Measurements from ENCODE around the gene TTBK2.
"Not testable (repeated sequence)": the region's sequence is repeated elsewhere in the genome, so short reads cannot be mapped to it uniquely, and the experiment has no call there.

TTBK2 gene

GRCh38 chr15:42948898-42949297 lies 28.3 kb upstream of the TTBK2 start:
- not testable (repeated sequence) for H4K8ac ChIP-seq (ENCODE audit: low read length); H2AFZ ChIP-seq (ENCODE audit: low read depth, low read length); H4K91ac ChIP-seq (ENCODE audit: low read length); H2AK5ac ChIP-seq (ENCODE audit: low read length, severe bottlenecking); H3K27ac ChIP-seq (ENCODE audit: low read length, poor library complexity, severe bottlenecking); H3K79me1 ChIP-seq (replicated peaks; ENCODE audit: low read length, poor library complexity, severe bottlenecking); H2BK15ac ChIP-seq (ENCODE audit: low read depth, poor library complexity, severe bottlenecking); H3K9me3 ChIP-seq (ENCODE audit: control insufficient read depth, low read length); H3K23ac ChIP-seq (ENCODE audit: low read length in 2 of 2); DNase-seq; H3K14ac ChIP-seq (ENCODE audit: low read length in 2 of 2); H3K4me1 ChIP-seq (ENCODE audit: control insufficient read depth, insufficient read depth, low read depth, low read length); H3K4me3 ChIP-seq (ENCODE audit: insufficient read depth in 1 of 2, low read depth in 1 of 2, low read length in 2 of 2); H3K4me2 ChIP-seq (ENCODE audit: low read length, poor library complexity, severe bottlenecking); H3K27me3 ChIP-seq (ENCODE audit: control insufficient read depth in 1 of 2, insufficient read depth in 1 of 2, low read length in 2 of 2); H2BK5ac ChIP-seq (ENCODE audit: low read depth, low read length, poor library complexity, severe bottlenecking); H3K9ac ChIP-seq (ENCODE audit: low read length); H2BK12ac ChIP-seq (ENCODE audit: low read length in 2 of 2); H3K18ac ChIP-seq (ENCODE audit: low read depth in 1 of 2, low read length in 2 of 2); H3K4ac ChIP-seq (ENCODE audit: low read depth in 1 of 2, low read length in 2 of 2); H2BK120ac ChIP-seq (ENCODE audit: low read depth, low read length)
- H3K36me3 ChIP-seq (ENCODE audit: control insufficient read depth in 1 of 2, insufficient read depth in 2 of 2, low read depth in 1 of 2, low read length in 2 of 2) = peaks cover 18 to 73% of the 10 kb centered on the region in 2 experiments
- no CpG with 5 or more reads among the region's 3 CpGs for WGBS

- Histone ChIP-seq H3K36me3 (ENCODE audit: control insufficient read depth in 1 of 2, insufficient read depth in 2 of 2, low read depth in 1 of 2, low read length in 2 of 2) (peaks cover 9 to 25% of the 10 kb centered on the region in 2 experiments), H2AK5ac (ENCODE audit: low read length, severe bottlenecking) (no peak overlapping the region), H3K9me3 (ENCODE audit: control insufficient read depth, low read length) (no peaks in the 10 kb centered on the region), H2BK15ac (ENCODE audit: low read depth, poor library complexity, severe bottlenecking) (no peak overlapping the region), H3K9ac (ENCODE audit: low read length) (no peak overlapping the region), H2BK120ac (ENCODE audit: low read depth, low read length) (no peak overlapping the region), H3K18ac (ENCODE audit: low read depth in 1 of 2, low read length in 2 of 2) (no peak overlapping the region), H3K27me3 (ENCODE audit: control insufficient read depth in 1 of 2, insufficient read depth in 1 of 2, low read length in 2 of 2) (no peaks in the 10 kb centered on the region), H2AFZ (ENCODE audit: low read depth, low read length) (no peak overlapping the region), H3K4ac (ENCODE audit: low read depth in 1 of 2, low read length in 2 of 2) (no peak overlapping the region), H3K27ac (ENCODE audit: low read length, poor library complexity, severe bottlenecking) (no peak overlapping the region), H2BK5ac (ENCODE audit: low read depth, low read length, poor library complexity, severe bottlenecking) (no peak overlapping the region), H3K4me2 (ENCODE audit: low read length, poor library complexity, severe bottlenecking) (no peak overlapping the region), H2BK12ac (ENCODE audit: low read length in 2 of 2) (no peak overlapping the region), H3K79me1 (replicated peaks; ENCODE audit: low read length, poor library complexity, severe bottlenecking) (peaks cover 2% of the 10 kb centered on the region), H4K91ac (ENCODE audit: low read length) (no peak overlapping the region), H3K4me1 (ENCODE audit: control insufficient read depth, insufficient read depth, low read depth, low read length) (no peaks in the 10 kb centered on the region), H3K23ac (ENCODE audit: low read length in 2 of 2) (no peak overlapping the region), H4K8ac (ENCODE audit: low read length) (no peak overlapping the region), H3K14ac (ENCODE audit: low read length in 2 of 2) (no peak overlapping the region), H3K4me3 (ENCODE audit: insufficient read depth in 1 of 2, low read depth in 1 of 2, low read length in 2 of 2) (no peak overlapping the region)
- no peak for DNase-seq
- WGBS = 73% methylated on average over 1 of the region's 1 CpG
Observed at GRCh38 chr15:42940527-42940926, 19.9 kb upstream of the TTBK2 start.

GRCh38 chr15:42939841-42940240 lies 19.3 kb upstream of the TTBK2 start:
- no peak overlapping the region for H3K27ac ChIP-seq (ENCODE audit: low read length, poor library complexity, severe bottlenecking)
- H3K4ac ChIP-seq (ENCODE audit: low read depth in 1 of 2, low read length in 2 of 2) = no peak overlapping the region
- H3K79me1 ChIP-seq (replicated peaks; ENCODE audit: low read length, poor library complexity, severe bottlenecking) = peaks cover 1% of the 10 kb centered on the region
- H2BK15ac ChIP-seq (ENCODE audit: low read depth, poor library complexity, severe bottlenecking) = no peak overlapping the region
- no peak overlapping the region for H4K8ac ChIP-seq (ENCODE audit: low read length)
- no peak overlapping the region for H2AK5ac ChIP-seq (ENCODE audit: low read length, severe bottlenecking)
- H3K4me2 ChIP-seq (ENCODE audit: low read length, poor library complexity, severe bottlenecking) = no peak overlapping the region
- H3K27me3 ChIP-seq (ENCODE audit: control insufficient read depth in 1 of 2, insufficient read depth in 1 of 2, low read length in 2 of 2) = no peaks in the 10 kb centered on the region
- no peak for DNase-seq
- H3K23ac ChIP-seq (ENCODE audit: low read length in 2 of 2) = no peak overlapping the region
- no peaks in the 10 kb centered on the region for H3K9me3 ChIP-seq (ENCODE audit: control insufficient read depth, low read length)
- H3K18ac ChIP-seq (ENCODE audit: low read depth in 1 of 2, low read length in 2 of 2) = no peak overlapping the region
- H3K36me3 ChIP-seq (ENCODE audit: control insufficient read depth in 1 of 2, insufficient read depth in 2 of 2, low read depth in 1 of 2, low read length in 2 of 2) = peaks cover 9 to 18% of the 10 kb centered on the region in 2 experiments
- H3K14ac ChIP-seq (ENCODE audit: low read length in 2 of 2) = no peak overlapping the region
- no peak overlapping the region for H2AFZ ChIP-seq (ENCODE audit: low read depth, low read length)
- no peak overlapping the region for H4K91ac ChIP-seq (ENCODE audit: low read length)
- no peak overlapping the region for H3K9ac ChIP-seq (ENCODE audit: low read length)
- H2BK12ac ChIP-seq (ENCODE audit: low read length in 2 of 2) = no peak overlapping the region
- WGBS = 95% methylated on average over 8 of the region's 8 CpGs
- no peak overlapping the region for H3K4me3 ChIP-seq (ENCODE audit: insufficient read depth in 1 of 2, low read depth in 1 of 2, low read length in 2 of 2)
- H2BK5ac ChIP-seq (ENCODE audit: low read depth, low read length, poor library complexity, severe bottlenecking) = no peak overlapping the region
- H3K4me1 ChIP-seq (ENCODE audit: control insufficient read depth, insufficient read depth, low read depth, low read length) = no peaks in the 10 kb centered on the region
- no peak overlapping the region for H2BK120ac ChIP-seq (ENCODE audit: low read depth, low read length)

- Histone ChIP-seq H3K9ac (ENCODE audit: low read length) (no peak overlapping the region), H2AFZ (ENCODE audit: low read depth, low read length) (no peak overlapping the region), H3K36me3 (ENCODE audit: control insufficient read depth in 1 of 2, insufficient read depth in 2 of 2, low read depth in 1 of 2, low read length in 2 of 2) (peaks cover 0 to 9% of the 10 kb centered on the region in 2 experiments), H3K14ac (ENCODE audit: low read length in 2 of 2) (no peak overlapping the region), H3K23ac (ENCODE audit: low read length in 2 of 2) (no peak overlapping the region), H2BK15ac (ENCODE audit: low read depth, poor library complexity, severe bottlenecking) (no peak overlapping the region), H3K4me3 (ENCODE audit: insufficient read depth in 1 of 2, low read depth in 1 of 2, low read length in 2 of 2) (no peak overlapping the region), H3K9me3 (ENCODE audit: control insufficient read depth, low read length) (no peaks in the 10 kb centered on the region), H2BK5ac (ENCODE audit: low read depth, low read length, poor library complexity, severe bottlenecking) (no peak overlapping the region), H3K18ac (ENCODE audit: low read depth in 1 of 2, low read length in 2 of 2) (no peak overlapping the region), H2AK5ac (ENCODE audit: low read length, severe bottlenecking) (no peak overlapping the region), H3K4ac (ENCODE audit: low read depth in 1 of 2, low read length in 2 of 2) (no peak overlapping the region), H3K4me1 (ENCODE audit: control insufficient read depth, insufficient read depth, low read depth, low read length) (no peaks in the 10 kb centered on the region), H4K91ac (ENCODE audit: low read length) (no peak overlapping the region), H2BK12ac (ENCODE audit: low read length in 2 of 2) (no peak overlapping the region), H3K79me1 (replicated peaks; ENCODE audit: low read length, poor library complexity, severe bottlenecking) (no peaks in the 10 kb centered on the region), H3K27ac (ENCODE audit: low read length, poor library complexity, severe bottlenecking) (no peak overlapping the region), H3K4me2 (ENCODE audit: low read length, poor library complexity, severe bottlenecking) (no peak overlapping the region), H2BK120ac (ENCODE audit: low read depth, low read length) (no peak overlapping the region), H3K27me3 (ENCODE audit: control insufficient read depth in 1 of 2, insufficient read depth in 1 of 2, low read length in 2 of 2) (no peaks in the 10 kb centered on the region), H4K8ac (ENCODE audit: low read length) (no peak overlapping the region)
- DNase-seq = no peak
Observed at GRCh38 chr15:42937143-42937542, 16.6 kb upstream of the TTBK2 start.

Measured in mesenchymal stem cell (in vitro differentiated cells and primary cell).